ENCODE results near the gene NDUFAF8. TPM values are rescaled to one million over a fixed set of nuclear protein-coding genes. Genes with fewer than 3 reads are reported as not detected.

The NDUFAF8 gene
- total RNA-seq, 1 experiment from 2014 or later = 102 TPM

GRCh38 chr17:81231766-81232581, 7.1 kb upstream of the NDUFAF8 start:
- intact Hi-C loops (cut with micrococcal nuclease) = no loop called here
- ChIA-PET RAD21 (ENCODE audit: low non-redundant PET in 1 of 2, low total read pairs in 2 of 2, uncharacterized antibody in 2 of 2, unreplicated experiment in 2 of 2) (no interaction called here), CTCF (interaction anchor here (1.1 kb wide), 1 partner anchor 9 kb away, joined by 4 read pairs; the partner anchor contains the start of gene CEP131), POLR2A (no interaction called here)
- Histone ChIP-seq H2AFZ (ENCODE audit: low read depth, low read length, poor library complexity, severe bottlenecking) (no peak overlapping the region), H3K27ac (ENCODE audit: low read depth, low read length) (no peak overlapping the region), H3K36me3 (ENCODE audit: control insufficient read depth in 1 of 2, insufficient read depth in 2 of 2, low read length in 2 of 2) (peaks cover 5 to 7% of the 10 kb centered on the region in 2 experiments; a peak in 1 of 4 replicates), H3K9me3 (ENCODE audit: control insufficient read depth in 1 of 2, insufficient read depth in 1 of 2, low read depth in 1 of 2, low read length in 2 of 2) (no peaks in the 10 kb centered on the region), H3K79me2 (ENCODE audit: insufficient read depth, low read length) (no peaks in the 10 kb centered on the region; the same call in 1 of the 2 replicates), H4K20me1 (ENCODE audit: insufficient read depth) (no peaks in the 10 kb centered on the region), H3K4me3 (replicated peaks in 1 of 2; ENCODE audit: low read depth in 1 of 2, low read length in 2 of 2) (no peak overlapping the region), H3K9me2 (ENCODE audit: insufficient read depth) (no peaks in the 10 kb centered on the region), H3K27me3 (ENCODE audit: insufficient read depth, low read length) (no peaks in the 10 kb centered on the region), H3K4me2 (ENCODE audit: low read length) (no peak overlapping the region), H3K4me1 (ENCODE audit: control insufficient read depth in 1 of 2, insufficient read depth in 2 of 2, low read length in 2 of 2) (no peaks in the 10 kb centered on the region), H3K9ac (ENCODE audit: low read length) (no peak overlapping the region)
- ATAC-seq = no peak
- DNase-seq (ENCODE audit: low read depth, low spot score) = no peak
- no TSS peak for BruUV-seq (replicated peaks)
- no peak for TF ChIP-seq POLR2A (IDR thresholded peaks at IDR 0.05; ENCODE audit: borderline replicate concordance, extremely low read depth, insufficient read depth, insufficient read length)
- no peak for TF ChIP-seq SP1 (IDR thresholded peaks at IDR 0.05; ENCODE audit: low read depth)
- TF ChIP-seq ZNF274 (IDR thresholded peaks at IDR 0.05; ENCODE audit: low read depth, low read length) = no peak
- no peak for TF ChIP-seq SRF (IDR thresholded peaks at IDR 0.05; ENCODE audit: low read depth)
- TF ChIP-seq YY1 (IDR thresholded peaks at IDR 0.05; ENCODE audit: extremely low read depth, insufficient replicate concordance, low read depth, low read length) = no peak
- no peak for TF ChIP-seq JUND (IDR thresholded peaks at IDR 0.05)
- no peak for TF ChIP-seq MAX (IDR thresholded peaks at IDR 0.05)
- no peak for TF ChIP-seq CEBPB (IDR thresholded peaks at IDR 0.05; ENCODE audit: low read depth)

- CTCF ChIA-PET = interaction anchor here (1.1 kb wide), 1 partner anchor 10 kb away, joined by 4 read pairs; the partner anchor contains the start of gene CEP131
- RAD21 ChIA-PET (ENCODE audit: low non-redundant PET in 1 of 2, low total read pairs in 2 of 2, uncharacterized antibody in 2 of 2, unreplicated experiment in 2 of 2) = no interaction called here
- no peaks in the 10 kb centered on the region for H3K9me3 ChIP-seq (ENCODE audit: control insufficient read depth in 1 of 2, insufficient read depth in 1 of 2, low read depth in 1 of 2, low read length in 2 of 2)
- H2AFZ ChIP-seq (ENCODE audit: low read depth, low read length, poor library complexity, severe bottlenecking) = no peak overlapping the region
- H3K27me3 ChIP-seq (ENCODE audit: insufficient read depth, low read length) = no peaks in the 10 kb centered on the region
- POLR2A ChIA-PET = no interaction called here
- H3K4me2 ChIP-seq (ENCODE audit: low read length) = no peak overlapping the region
- DNase-seq (ENCODE audit: low read depth, low spot score) = no peak
- no peak overlapping the region for H3K4me3 ChIP-seq (replicated peaks in 1 of 2; ENCODE audit: low read depth in 1 of 2, low read length in 2 of 2)
- peaks cover 6% of the 10 kb centered on the region; the same call in 1 of the 2 replicates for H3K79me2 ChIP-seq (ENCODE audit: insufficient read depth, low read length)
- no peak overlapping the region for H3K27ac ChIP-seq (ENCODE audit: low read depth, low read length)
- no TSS peak for BruUV-seq (replicated peaks)
- intact Hi-C loops (cut with micrococcal nuclease) = no loop called here
- no peaks in the 10 kb centered on the region for H3K9me2 ChIP-seq (ENCODE audit: insufficient read depth)
- ATAC-seq = no peak
- H4K20me1 ChIP-seq (ENCODE audit: insufficient read depth) = no peaks in the 10 kb centered on the region
- peaks cover 5 to 7% of the 10 kb centered on the region in 2 experiments; a peak in 1 of 4 replicates for H3K36me3 ChIP-seq (ENCODE audit: control insufficient read depth in 1 of 2, insufficient read depth in 2 of 2, low read length in 2 of 2)
- H3K4me1 ChIP-seq (ENCODE audit: control insufficient read depth in 1 of 2, insufficient read depth in 2 of 2, low read length in 2 of 2) = peaks cover 2 to 5% of the 10 kb centered on the region in 2 experiments; a peak in 3 of 4 replicates
- no peak overlapping the region for H3K9ac ChIP-seq (ENCODE audit: low read length)
- no peak for TF ChIP-seq CEBPB (IDR thresholded peaks at IDR 0.05; ENCODE audit: low read depth)
- TF ChIP-seq ZNF274 (IDR thresholded peaks at IDR 0.05; ENCODE audit: low read depth, low read length) = no peak
- TF ChIP-seq POLR2A (IDR thresholded peaks at IDR 0.05; ENCODE audit: borderline replicate concordance, extremely low read depth, insufficient read depth, insufficient read length) = no peak
- no peak for TF ChIP-seq REST (IDR thresholded peaks at IDR 0.05; ENCODE audit: low read depth)
- TF ChIP-seq ZFX (IDR thresholded peaks at IDR 0.05) = no peak
- no peak for TF ChIP-seq SP1 (IDR thresholded peaks at IDR 0.05; ENCODE audit: low read depth)
- TF ChIP-seq CTCF (IDR thresholded peaks at IDR 0.05 in 2 of 3, conservative IDR thresholded peaks at IDR 0.05 in 1 of 3; ENCODE audit: borderline replicate concordance in 1 of 3, insufficient read depth in 1 of 3, low read depth in 2 of 3, low read length in 2 of 3) = no peak
- TF ChIP-seq RAD21 (IDR thresholded peaks at IDR 0.05; ENCODE audit: low read depth) = no peak
These were observed 6.4 kb upstream of the NDUFAF8 start for GRCh38 chr17:81232616-81233241.

All from HCT116 (cell line).